Mesendoderm (in vitro differentiated cells): Measurements from ENCODE around the gene SCFD2.

Experiments used
- DNase-seq: peaks from one replicate; pipeline ENCODE4 v3.0.0; 2013
- H2AK5ac ChIP-seq: 2 replicates; pipeline ENCODE4 v1.6.1; 2013; ENCODE audit warnings: low read length, inconsistent platforms
- H2BK120ac ChIP-seq: 2 replicates; pipeline ENCODE4 v1.6.1; 2013; ENCODE audit warnings: low read depth, mild to moderate bottlenecking, low read length, moderate library complexity, mixed read lengths
- H2BK15ac ChIP-seq: replicated peaks from 2 replicates; pipeline ENCODE4 v1.6.1; 2013; ENCODE audit warnings: low read depth, mild to moderate bottlenecking, moderate library complexity
- H2BK5ac ChIP-seq: 2 replicates; pipeline ENCODE4 v1.6.1; 2013; ENCODE audit warnings: low read length, inconsistent platforms
- H3K18ac ChIP-seq: 2 replicates; pipeline ENCODE4 v1.6.1; 2013; ENCODE audit warnings: mild to moderate bottlenecking, low read length, mixed read lengths
- H3K23ac ChIP-seq: one replicate; pipeline ENCODE4 v1.6.1; 2013; ENCODE audit warnings: low read length
- H3K27ac ChIP-seq: 2 replicates; pipeline ENCODE4 v1.5.1; 2013; ENCODE audit warnings: low read depth, mild to moderate bottlenecking, inconsistent platforms, low read length, moderate library complexity
- H3K27me3 ChIP-seq: 2 replicates; pipeline ENCODE4 v1.6.1; 2013; ENCODE audit warnings: low read length, control low read depth, mild to moderate bottlenecking, inconsistent platforms; ENCODE audit not compliant: insufficient read depth, poor library complexity
- H3K36me3 ChIP-seq: 2 replicates; pipeline ENCODE4 v1.6.1; 2013; ENCODE audit warnings: low read length, inconsistent platforms; ENCODE audit not compliant: control insufficient read depth, insufficient read depth
- H3K4ac ChIP-seq: one replicate; pipeline ENCODE4 v1.6.1; 2013; ENCODE audit warnings: low read depth, mild to moderate bottlenecking, low read length, moderate library complexity
- H3K4me1 ChIP-seq: 2 replicates; pipeline ENCODE4 v1.6.1; 2013; ENCODE audit warnings: low read depth, low read length, inconsistent platforms; ENCODE audit not compliant: control insufficient read depth
- H3K4me2 ChIP-seq: 2 replicates; pipeline ENCODE4 v1.6.1; 2013; ENCODE audit warnings: low read length
- H3K4me3 ChIP-seq: 2 replicates; pipeline ENCODE4 v1.5.1; 2013; ENCODE audit warnings: mild to moderate bottlenecking, low read length
- H3K56ac ChIP-seq: one replicate; pipeline ENCODE4 v1.6.1; 2013; ENCODE audit warnings: low read length
- H3K79me1 ChIP-seq: 2 replicates; pipeline ENCODE4 v1.6.1; 2013; ENCODE audit warnings: low read length, inconsistent platforms
- H3K79me2 ChIP-seq: 2 replicates; pipeline ENCODE4 v1.6.1; 2013; ENCODE audit warnings: mild to moderate bottlenecking, low read length; ENCODE audit not compliant: control insufficient read depth, insufficient read depth
- H3K9ac ChIP-seq: 2 replicates; pipeline ENCODE4 v1.6.1; 2013; ENCODE audit warnings: low read length, inconsistent platforms
- H4K5ac ChIP-seq: one replicate; pipeline ENCODE4 v1.6.1; 2013; ENCODE audit warnings: low read length
- H4K8ac ChIP-seq: one replicate; pipeline ENCODE4 v1.6.1; 2013; ENCODE audit warnings: low read depth, mild to moderate bottlenecking, control low read depth, low read length, moderate library complexity
- WGBS: extraction: QIAGEN DNeasy Blood & Tissue Kit; methylation state at CpG from one replicate; pipeline ENCODE4 v1.1.7; 2013; ENCODE audit warnings: low lambda C conversion rate, missing lambda C conversion rate; ENCODE audit not compliant: insufficient coverage; ENCODE audit errors: extremely low coverage; 5-methylcytosine and 5-hydroxymethylcytosine counted together

Gene SCFD2

GRCh38 chr4:52948057-52948423 is 417.8 kb downstream of the SCFD2 start:
- Histone ChIP-seq H3K4me2 (no peak overlapping the region), H3K18ac (no peak overlapping the region), H3K9ac (no peak overlapping the region), H3K79me1 (no peaks in the 10 kb centered on the region), H3K4me1 (no peaks in the 10 kb centered on the region), H3K4ac (no peak overlapping the region), H3K27ac (no peak overlapping the region), H3K4me3 (no peak overlapping the region), H2AK5ac (no peak overlapping the region), H3K23ac (no peak overlapping the region), H3K79me2 (no peaks in the 10 kb centered on the region), H2BK5ac (no peak overlapping the region), H4K5ac (no peak overlapping the region), H2BK120ac (no peak overlapping the region), H3K27me3 (no peaks in the 10 kb centered on the region), H4K8ac (no peak overlapping the region), H3K56ac (no peak overlapping the region), H3K36me3 (no peaks in the 10 kb centered on the region), H2BK15ac (no peak overlapping the region)
- WGBS: no CpG with 5 or more reads among the region's 5 CpGs
- peak; percentile 39 for DNase-seq

DNA sequence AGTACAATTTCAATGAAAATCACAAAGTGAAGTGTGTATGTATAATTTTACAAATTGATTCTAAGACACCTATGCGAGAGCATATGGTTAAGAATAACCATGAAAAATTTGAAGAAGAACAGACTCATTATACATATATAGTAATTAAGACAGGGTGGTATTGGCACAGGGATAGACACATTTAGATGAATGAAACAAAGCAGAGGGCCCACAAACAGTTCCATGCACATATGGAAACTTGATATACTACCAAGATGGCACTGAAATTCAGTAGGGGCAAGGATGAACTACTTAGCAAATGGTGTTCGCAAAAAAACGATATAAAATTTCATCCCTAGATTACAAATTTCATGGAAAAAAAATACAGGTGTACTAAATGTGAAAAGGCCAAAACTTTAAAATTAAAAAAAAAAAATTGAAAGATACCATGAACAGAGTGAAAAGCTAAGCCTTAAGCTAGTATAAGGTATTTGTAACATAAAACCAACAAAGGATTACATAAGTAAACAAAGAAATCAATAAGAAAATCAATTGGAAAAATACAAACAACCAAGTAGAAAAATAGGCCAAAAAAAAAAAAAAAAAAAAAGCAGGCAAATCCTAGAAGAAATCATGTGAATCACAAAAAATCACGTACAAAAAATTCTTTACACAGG is 418.3 kb downstream of the SCFD2 start:
- no CpG with 5 or more reads among the region's 4 CpGs for WGBS
- Histone ChIP-seq H3K4me3 (no peak overlapping the region), H3K27ac (no peak overlapping the region)

DNA sequence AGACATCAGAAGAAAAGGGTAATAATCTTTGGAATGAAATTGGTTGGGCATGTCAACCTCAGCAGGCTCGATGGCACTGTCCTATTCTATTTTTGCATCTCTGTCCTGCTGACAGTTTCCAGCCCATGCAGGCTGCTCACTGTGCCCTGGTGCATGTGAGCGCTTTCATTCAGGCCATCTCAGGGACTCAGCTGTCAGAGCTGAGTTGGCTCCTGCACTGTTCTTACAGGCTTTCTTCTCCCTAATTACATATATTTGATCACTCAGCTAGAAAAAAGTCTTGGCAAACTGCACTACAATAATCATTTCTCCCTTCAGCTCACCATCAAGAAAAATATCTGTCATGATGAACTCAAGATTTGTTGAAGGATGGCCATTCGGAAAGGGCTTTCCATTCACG is 419.0 kb downstream of the SCFD2 start:
- no peak overlapping the region for H3K4me3 ChIP-seq
- DNase-seq: no peak
- H3K27ac ChIP-seq: no peak overlapping the region

More for the DNA sequence above, 418.3 kb downstream of the SCFD2 start:
- no peak overlapping the region for H3K23ac ChIP-seq
- no peak overlapping the region for H3K18ac ChIP-seq
- no peaks in the 10 kb centered on the region for H3K79me2 ChIP-seq
- H2BK15ac ChIP-seq: no peak overlapping the region
- no peak overlapping the region for H4K5ac ChIP-seq
- no peak overlapping the region for H3K4ac ChIP-seq
- H3K9ac ChIP-seq: no peak overlapping the region
- no peak overlapping the region for H2BK5ac ChIP-seq
- no peak overlapping the region for H3K56ac ChIP-seq
- no peaks in the 10 kb centered on the region for H3K79me1 ChIP-seq
- no peaks in the 10 kb centered on the region for H3K27me3 ChIP-seq
- H4K8ac ChIP-seq: no peak overlapping the region
- H2AK5ac ChIP-seq: no peak overlapping the region
- H3K36me3 ChIP-seq: no peaks in the 10 kb centered on the region
- no peak for DNase-seq
- H3K4me1 ChIP-seq: no peaks in the 10 kb centered on the region
- no peak overlapping the region for H3K4me2 ChIP-seq
- H2BK120ac ChIP-seq: no peak overlapping the region

GRCh38 chr4:52945982-52946381 is 419.9 kb downstream of the SCFD2 start:
- no peak overlapping the region for H4K5ac ChIP-seq
- no peak overlapping the region for H3K56ac ChIP-seq
- H2AK5ac ChIP-seq: no peak overlapping the region
- H2BK5ac ChIP-seq: no peak overlapping the region
- DNase-seq: no peak
- no peaks in the 10 kb centered on the region for H3K79me1 ChIP-seq
- H3K9ac ChIP-seq: no peak overlapping the region
- no peak overlapping the region for H2BK15ac ChIP-seq
- H3K4me3 ChIP-seq: no peak overlapping the region
- no peak overlapping the region for H4K8ac ChIP-seq
- WGBS: no CpG with 5 or more reads among the region's 2 CpGs
- H3K36me3 ChIP-seq: no peaks in the 10 kb centered on the region
- no peaks in the 10 kb centered on the region for H3K4me1 ChIP-seq
- H3K27me3 ChIP-seq: no peaks in the 10 kb centered on the region
- no peak overlapping the region for H3K18ac ChIP-seq
- H3K79me2 ChIP-seq: no peaks in the 10 kb centered on the region
- H3K23ac ChIP-seq: no peak overlapping the region
- no peak overlapping the region for H2BK120ac ChIP-seq
- no peak overlapping the region for H3K27ac ChIP-seq
- no peak overlapping the region for H3K4ac ChIP-seq
- no peak overlapping the region for H3K4me2 ChIP-seq

More for the DNA sequence above, 419.0 kb downstream of the SCFD2 start:
- Histone ChIP-seq H3K4ac (no peak overlapping the region), H2BK5ac (no peak overlapping the region), H2AK5ac (no peak overlapping the region), H3K56ac (no peak overlapping the region), H3K36me3 (no peaks in the 10 kb centered on the region), H4K5ac (no peak overlapping the region), H3K4me2 (no peak overlapping the region), H3K79me1 (no peaks in the 10 kb centered on the region), H4K8ac (no peak overlapping the region), H3K27me3 (no peaks in the 10 kb centered on the region), H3K79me2 (no peaks in the 10 kb centered on the region), H3K9ac (no peak overlapping the region), H3K23ac (no peak overlapping the region), H2BK15ac (no peak overlapping the region), H3K4me1 (no peaks in the 10 kb centered on the region), H2BK120ac (no peak overlapping the region), H3K18ac (no peak overlapping the region)
- no CpG with 5 or more reads among the region's 4 CpGs for WGBS

GRCh38 chr4:52945326-52945898 is 420.4 kb downstream of the SCFD2 start:
- Histone ChIP-seq H3K4me2 (no peak overlapping the region), H3K27ac (no peak overlapping the region), H2BK5ac (no peak overlapping the region), H2AK5ac (no peak overlapping the region), H3K36me3 (no peaks in the 10 kb centered on the region), H3K9ac (no peak overlapping the region), H2BK120ac (no peak overlapping the region), H2BK15ac (no peak overlapping the region), H3K4me3 (no peak overlapping the region), H3K4me1 (no peaks in the 10 kb centered on the region), H3K18ac (no peak overlapping the region), H4K5ac (no peak overlapping the region), H3K4ac (no peak overlapping the region), H3K79me2 (no peaks in the 10 kb centered on the region), H3K27me3 (no peaks in the 10 kb centered on the region), H4K8ac (no peak overlapping the region), H3K56ac (no peak overlapping the region), H3K23ac (no peak overlapping the region), H3K79me1 (no peaks in the 10 kb centered on the region)
- no peak for DNase-seq
- WGBS: no CpG with 5 or more reads among the region's 2 CpGs

GRCh38 chr4:52943677-52944076 is 422.2 kb downstream of the SCFD2 start:
- no peaks in the 10 kb centered on the region for H3K27me3 ChIP-seq
- H3K56ac ChIP-seq: no peak overlapping the region
- no peak overlapping the region for H3K18ac ChIP-seq
- no peak overlapping the region for H2BK5ac ChIP-seq
- no peak overlapping the region for H3K27ac ChIP-seq
- no peak overlapping the region for H2AK5ac ChIP-seq
- H3K79me2 ChIP-seq: no peaks in the 10 kb centered on the region
- H3K79me1 ChIP-seq: no peaks in the 10 kb centered on the region
- H4K8ac ChIP-seq: no peak overlapping the region
- DNase-seq: no peak
- no peak overlapping the region for H2BK120ac ChIP-seq
- no peak overlapping the region for H3K23ac ChIP-seq
- H4K5ac ChIP-seq: no peak overlapping the region
- no peak overlapping the region for H3K4me2 ChIP-seq
- no peak overlapping the region for H3K4me3 ChIP-seq
- H3K36me3 ChIP-seq: no peaks in the 10 kb centered on the region
- peaks cover 3% of the 10 kb centered on the region for H3K4me1 ChIP-seq
- no peak overlapping the region for H3K4ac ChIP-seq
- H2BK15ac ChIP-seq: no peak overlapping the region
- no peak overlapping the region for H3K9ac ChIP-seq
